ENCODE measurements around the gene ZFHX2. TPM values are rescaled to one million over a fixed set of nuclear protein-coding genes. Genes with fewer than 3 reads are reported as not detected.

ZFHX2 gene
- total and polyA plus RNA-seq, 2 of the 13 experiments (the other 11 are each of a cell fraction or from before 2014, with no cell fraction given): 0.17 to 0.44 TPM

DNA sequence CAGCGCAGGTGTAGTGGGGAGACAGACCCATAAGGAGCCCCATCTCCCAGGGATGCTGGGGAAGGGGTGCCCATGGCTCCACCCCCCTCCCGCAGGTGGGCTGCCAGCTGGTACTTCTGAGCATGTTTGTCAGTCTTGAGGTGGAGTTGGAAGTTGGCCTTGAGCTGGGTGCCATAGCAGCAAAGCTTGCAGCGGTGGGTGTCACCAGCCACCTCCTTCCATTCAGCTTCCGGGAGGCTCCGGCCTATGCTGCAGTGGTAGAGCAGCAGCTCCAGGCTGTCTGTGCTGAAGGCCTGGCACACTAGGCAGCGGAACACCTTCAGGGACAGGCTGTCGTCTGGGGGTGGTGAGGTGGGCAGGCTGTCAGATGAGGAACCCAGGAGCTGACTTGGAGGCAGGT lies 18.9 kb downstream of the ZFHX2 start:
- DNase-seq (ENCODE audit: low spot score) (no peak), ATAC-seq (no peak), FAIRE-seq (no peak)
- no peak overlapping the region for H3K9ac ChIP-seq (ENCODE audit: insufficient read depth, low read depth, low read length)
- H4K20me1 ChIP-seq (ENCODE audit: insufficient read depth, low read length): no peaks in the 10 kb centered on the region
- in situ Hi-C loops (cut with HindIII; ENCODE audit: extremely low pct_ligation_motif_present, low pct_unique_long_range_greater_than_20kb) (no loop called here), intact Hi-C loops (cut with micrococcal nuclease; ENCODE audit: unreplicated experiment) (no loop called here)
- TF ChIP-seq ZNF460 (CRISPR knock-in tag; IDR thresholded peaks at IDR 0.05; ENCODE audit: borderline replicate concordance): peak; percentile 27; the same call in 1 of the 2 replicates
- peak; percentile 23; the same call in 1 of the 2 replicates for TF ChIP-seq ZNF768 (CRISPR knock-in tag; IDR thresholded peaks at IDR 0.05)
- no peak for TF ChIP-seq MXI1 (IDR thresholded peaks at IDR 0.05; ENCODE audit: borderline replicate concordance, low read depth, low read length)
- no peak for TF ChIP-seq MEIS2 (CRISPR knock-in tag; IDR thresholded peaks at IDR 0.05)
- TF ChIP-seq, protein P1, sequence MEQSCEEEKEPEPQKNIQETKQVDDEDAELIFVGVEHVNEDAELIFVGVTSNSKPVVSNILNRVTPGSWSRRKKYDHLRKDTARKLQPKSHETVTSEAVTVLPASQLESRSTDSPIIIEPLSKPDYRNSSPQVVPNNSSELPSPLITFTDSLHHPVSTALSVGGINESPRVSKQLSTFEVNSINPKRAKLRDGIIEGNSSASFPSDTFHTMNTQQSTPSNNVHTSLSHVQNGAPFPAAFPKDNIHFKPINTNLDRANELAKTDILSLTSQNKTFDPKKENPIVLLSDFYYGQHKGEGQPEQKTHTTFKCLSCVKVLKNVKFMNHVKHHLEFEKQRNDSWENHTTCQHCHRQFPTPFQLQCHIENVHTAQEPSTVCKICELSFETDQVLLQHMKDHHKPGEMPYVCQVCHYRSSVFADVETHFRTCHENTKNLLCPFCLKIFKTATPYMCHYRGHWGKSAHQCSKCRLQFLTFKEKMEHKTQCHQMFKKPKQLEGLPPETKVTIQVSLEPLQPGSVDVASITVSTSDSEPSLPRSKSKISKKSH (CRISPR knock-in tag; IDR thresholded peaks at IDR 0.05; ENCODE audit: borderline replicate concordance): peak; percentile 56; the same call in 1 of the 2 replicates
- no peak for TF ChIP-seq HDAC2 (CRISPR knock-in tag; IDR thresholded peaks at IDR 0.05)
- TF ChIP-seq, protein P2, sequence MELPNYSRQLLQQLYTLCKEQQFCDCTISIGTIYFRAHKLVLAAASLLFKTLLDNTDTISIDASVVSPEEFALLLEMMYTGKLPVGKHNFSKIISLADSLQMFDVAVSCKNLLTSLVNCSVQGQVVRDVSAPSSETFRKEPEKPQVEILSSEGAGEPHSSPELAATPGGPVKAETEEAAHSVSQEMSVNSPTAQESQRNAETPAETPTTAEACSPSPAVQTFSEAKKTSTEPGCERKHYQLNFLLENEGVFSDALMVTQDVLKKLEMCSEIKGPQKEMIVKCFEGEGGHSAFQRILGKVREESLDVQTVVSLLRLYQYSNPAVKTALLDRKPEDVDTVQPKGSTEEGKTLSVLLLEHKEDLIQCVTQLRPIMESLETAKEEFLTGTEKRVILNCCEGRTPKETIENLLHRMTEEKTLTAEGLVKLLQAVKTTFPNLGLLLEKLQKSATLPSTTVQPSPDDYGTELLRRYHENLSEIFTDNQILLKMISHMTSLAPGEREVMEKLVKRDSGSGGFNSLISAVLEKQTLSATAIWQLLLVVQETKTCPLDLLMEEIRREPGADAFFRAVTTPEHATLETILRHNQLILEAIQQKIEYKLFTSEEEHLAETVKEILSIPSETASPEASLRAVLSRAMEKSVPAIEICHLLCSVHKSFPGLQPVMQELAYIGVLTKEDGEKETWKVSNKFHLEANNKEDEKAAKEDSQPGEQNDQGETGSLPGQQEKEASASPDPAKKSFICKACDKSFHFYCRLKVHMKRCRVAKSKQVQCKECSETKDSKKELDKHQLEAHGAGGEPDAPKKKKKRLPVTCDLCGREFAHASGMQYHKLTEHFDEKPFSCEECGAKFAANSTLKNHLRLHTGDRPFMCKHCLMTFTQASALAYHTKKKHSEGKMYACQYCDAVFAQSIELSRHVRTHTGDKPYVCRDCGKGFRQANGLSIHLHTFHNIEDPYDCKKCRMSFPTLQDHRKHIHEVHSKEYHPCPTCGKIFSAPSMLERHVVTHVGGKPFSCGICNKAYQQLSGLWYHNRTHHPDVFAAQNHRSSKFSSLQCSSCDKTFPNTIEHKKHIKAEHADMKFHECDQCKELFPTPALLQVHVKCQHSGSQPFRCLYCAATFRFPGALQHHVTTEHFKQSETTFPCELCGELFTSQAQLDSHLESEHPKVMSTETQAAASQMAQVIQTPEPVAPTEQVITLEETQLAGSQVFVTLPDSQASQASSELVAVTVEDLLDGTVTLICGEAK (IDR thresholded peaks at IDR 0.05): no peak
- TF ChIP-seq, protein P2 (CRISPR knock-in tag; IDR thresholded peaks at IDR 0.05): peak; percentile 19; the same call in 1 of the 2 replicates
- TF ChIP-seq, protein P3, sequence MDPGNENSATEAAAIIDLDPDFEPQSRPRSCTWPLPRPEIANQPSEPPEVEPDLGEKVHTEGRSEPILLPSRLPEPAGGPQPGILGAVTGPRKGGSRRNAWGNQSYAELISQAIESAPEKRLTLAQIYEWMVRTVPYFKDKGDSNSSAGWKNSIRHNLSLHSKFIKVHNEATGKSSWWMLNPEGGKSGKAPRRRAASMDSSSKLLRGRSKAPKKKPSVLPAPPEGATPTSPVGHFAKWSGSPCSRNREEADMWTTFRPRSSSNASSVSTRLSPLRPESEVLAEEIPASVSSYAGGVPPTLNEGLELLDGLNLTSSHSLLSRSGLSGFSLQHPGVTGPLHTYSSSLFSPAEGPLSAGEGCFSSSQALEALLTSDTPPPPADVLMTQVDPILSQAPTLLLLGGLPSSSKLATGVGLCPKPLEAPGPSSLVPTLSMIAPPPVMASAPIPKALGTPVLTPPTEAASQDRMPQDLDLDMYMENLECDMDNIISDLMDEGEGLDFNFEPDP (CRISPR knock-in tag; conservative IDR thresholded peaks at IDR 0.05): no peak
- H3K27ac ChIP-seq (ENCODE audit: extremely low read length, insufficient read depth, low read length): no peak overlapping the region
- H3K36me3 ChIP-seq (replicated peaks in 1 of 2; ENCODE audit: control insufficient read depth in 1 of 2, insufficient read depth in 2 of 2, low read length in 2 of 2): no peaks in the 10 kb centered on the region
- POLR2A ChIA-PET: interaction anchor here (1.2 kb wide), 1 partner anchor 27 kb away, joined by 4 read pairs; no protein-coding TSS in a partner anchor
- no peaks in the 10 kb centered on the region for H3K79me2 ChIP-seq (ENCODE audit: insufficient read depth, low read length)
- H3K4me1 ChIP-seq (ENCODE audit: insufficient read depth, low read length): no peaks in the 10 kb centered on the region
- CTCF ChIA-PET (ENCODE audit: low intra/inter-chr PET ratio, low total read pairs): no interaction called here
- H2AFZ ChIP-seq (ENCODE audit: low read length): no peak overlapping the region
- 73% methylated on average over 7 of the region's 7 CpGs for WGBS (ENCODE audit: low lambda C conversion rate)
- H3K9me3 ChIP-seq (ENCODE audit: low read length): no peaks in the 10 kb centered on the region
- H3K4me3 ChIP-seq (replicated peaks in 1 of 3; ENCODE audit: insufficient read depth in 1 of 3, low read depth in 2 of 3, low read length in 3 of 3): no peak overlapping the region
- H3K4me2 ChIP-seq (ENCODE audit: low read depth, low read length): no peak overlapping the region
- no peaks in the 10 kb centered on the region for H3K27me3 ChIP-seq (ENCODE audit: control insufficient read depth in 1 of 2, insufficient read depth in 2 of 2, low read length in 2 of 2)
- BruUV-seq (replicated peaks): no TSS peak

All from HepG2 (cell line).